Renal cortex interstitium (tissue), 15 donors: ENCODE data around the gene ZBTB2. TPM values are rescaled to one million over a fixed set of nuclear protein-coding genes. Genes with fewer than 3 reads are reported as not detected.

Source experiments
- DNase-seq, 11 donors: peaks; one replicate each; pipeline ENCODE4 v3.0.0-alpha.2; 2013; ENCODE audit warnings: low read depth in 9 of 11, low spot score in 4 of 11; ENCODE audit errors: extremely low read depth in 1 of 11
- long read RNA-seq, 16 experiments: transcript quantifications; one replicate each; lab custom pipeline, GENCODE V29; 2026
- polyA plus RNA-seq, 3 donors: library from polyadenylated mRNA; unstranded; fragments of 120-200 nt; gene quantifications; one replicate each; pipeline ENCODE4 v1.2.1, GENCODE V29; 2013; ENCODE audit not compliant: insufficient read length in 3 of 3

Gene ZBTB2, protein sequence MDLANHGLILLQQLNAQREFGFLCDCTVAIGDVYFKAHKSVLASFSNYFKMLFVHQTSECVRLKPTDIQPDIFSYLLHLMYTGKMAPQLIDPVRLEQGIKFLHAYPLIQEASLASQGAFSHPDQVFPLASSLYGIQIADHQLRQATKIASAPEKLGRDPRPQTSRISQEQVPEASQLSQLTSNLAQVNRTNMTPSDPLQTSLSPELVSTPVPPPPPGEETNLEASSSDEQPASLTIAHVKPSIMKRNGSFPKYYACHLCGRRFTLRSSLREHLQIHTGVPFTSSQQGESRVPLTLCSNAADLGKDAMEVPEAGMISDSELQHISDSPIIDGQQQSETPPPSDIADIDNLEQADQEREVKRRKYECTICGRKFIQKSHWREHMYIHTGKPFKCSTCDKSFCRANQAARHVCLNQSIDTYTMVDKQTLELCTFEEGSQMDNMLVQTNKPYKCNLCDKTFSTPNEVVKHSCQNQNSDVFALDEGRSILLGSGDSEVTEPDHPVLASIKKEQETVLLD
- polyA plus RNA-seq, result 10 to 100 TPM; 13.8 to 18.4 (median 16.1) TPM
- long read RNA-seq, donor 1, partial matches to known transcripts, result 0 of 2 reads
- long read RNA-seq, donor 1, other reads (novel, unspliced or antisense), result 0 of 2 reads
- long read RNA-seq, donor 2, transcript ZBTB2-201 (3 exons, 3,090 nt), result major isoform, 6 of 6 reads
- long read RNA-seq, donor 2, partial matches to known transcripts, result 0 of 6 reads
- long read RNA-seq, donor 2, other reads (novel, unspliced or antisense), result 0 of 6 reads
- long read RNA-seq, donor 3, transcript ZBTB2-201 (3 exons, 3,090 nt), result major isoform, 5 of 5 reads
- long read RNA-seq, donor 3, partial matches to known transcripts, result 0 of 5 reads
- long read RNA-seq, donor 3, other reads (novel, unspliced or antisense), result 0 of 5 reads
- long read RNA-seq, donor 4, partial matches to known transcripts, result 0 of 4 reads
- long read RNA-seq, donor 4, other reads (novel, unspliced or antisense), result 0 of 4 reads
- long read RNA-seq, donor 5, result 0 reads
- long read RNA-seq, donor 6, transcript ZBTB2-201 (3 exons, 3,090 nt), result major isoform, 8 of 18 reads
- long read RNA-seq, donor 6, partial matches to known transcripts, result 10 of 18 reads
- long read RNA-seq, donor 6, other reads (novel, unspliced or antisense), result 0 of 18 reads
- long read RNA-seq, donor 7, partial matches to known transcripts, result 0 of 4 reads
- long read RNA-seq, donor 7, other reads (novel, unspliced or antisense), result 0 of 4 reads
- long read RNA-seq, donor 8, result 0 reads
- long read RNA-seq, donor 9, transcript ZBTB2-201 (3 exons, 3,090 nt), result major isoform, 8 of 8 reads
- long read RNA-seq, donor 9, partial matches to known transcripts, result 0 of 8 reads
- long read RNA-seq, donor 9, other reads (novel, unspliced or antisense), result 0 of 8 reads
- long read RNA-seq, donor 10, partial matches to known transcripts, result 0 of 2 reads
- long read RNA-seq, donor 10, other reads (novel, unspliced or antisense), result 0 of 2 reads
- long read RNA-seq, donor 11, partial matches to known transcripts, result 0 of 3 reads
- long read RNA-seq, donor 11, other reads (novel, unspliced or antisense), result 0 of 3 reads
- long read RNA-seq, donor 12, result 0 reads
- long read RNA-seq, donor 13, result 0 reads
- long read RNA-seq, donor 14, partial matches to known transcripts, result 0 of 4 reads
- long read RNA-seq, donor 14, other reads (novel, unspliced or antisense), result 0 of 4 reads
- long read RNA-seq, donor 15, partial matches to known transcripts, result 0 of 3 reads
- long read RNA-seq, donor 15, other reads (novel, unspliced or antisense), result 0 of 3 reads
- long read RNA-seq, donor 16, transcript ZBTB2-201 (3 exons, 3,090 nt), result major isoform, 7 of 7 reads
- long read RNA-seq, donor 16, partial matches to known transcripts, result 0 of 7 reads
- long read RNA-seq, donor 16, other reads (novel, unspliced or antisense), result 0 of 7 reads

DNA sequence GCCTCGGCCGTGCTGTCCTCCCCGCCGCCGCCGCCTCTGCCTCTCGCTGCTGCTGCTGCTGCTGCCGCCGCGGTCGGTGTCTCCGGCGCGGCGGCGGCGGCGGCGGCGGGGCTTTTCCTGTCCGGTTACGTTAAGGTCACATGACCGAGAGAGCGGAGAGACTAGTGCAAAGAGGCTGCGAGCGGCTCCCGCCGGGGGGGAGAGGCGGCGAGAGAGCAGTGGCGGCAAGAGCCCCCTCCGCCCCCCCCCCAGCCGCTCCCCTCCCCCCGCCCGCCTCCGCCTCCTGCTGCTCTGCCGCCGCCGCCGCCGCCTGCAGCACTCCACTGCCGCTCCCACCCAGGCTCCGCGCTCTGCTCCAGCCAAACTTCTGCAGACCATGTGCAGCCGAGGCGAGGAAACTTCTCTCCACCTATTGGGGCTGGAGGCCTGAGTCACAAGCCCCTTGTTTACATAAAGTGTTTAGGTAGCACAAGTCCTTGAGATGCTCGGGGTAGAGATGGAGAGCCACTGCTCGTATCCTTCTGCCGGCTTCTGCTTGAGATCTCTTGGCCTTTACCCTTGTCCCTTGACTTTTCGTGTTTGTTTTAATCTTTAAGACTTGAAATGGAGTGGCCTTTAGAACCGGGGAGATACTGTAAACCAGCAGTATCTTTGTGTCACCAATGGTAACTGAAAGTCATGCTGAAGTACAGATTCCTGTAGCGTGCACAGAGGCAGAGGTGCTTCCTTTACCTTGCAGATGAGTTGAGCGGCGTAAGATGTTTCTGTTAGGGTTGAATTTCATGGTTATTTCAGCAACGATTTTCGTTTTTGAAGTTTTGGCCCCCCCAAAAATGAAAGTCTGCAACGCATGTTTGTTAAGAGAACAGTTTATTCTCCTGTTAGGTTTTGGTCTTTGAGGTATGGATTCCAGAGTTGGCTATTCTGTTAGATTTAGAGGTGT lies at the start of gene ZBTB2:
Gene ZBTB2, minus strand, starts transcription at position 89 of the 943 bp plus-strand sequence. CDS start 17,922 bp downstream, outside the sequence.
- peak in 8 of 11 donors; percentile 13 to 60 (median 42) for DNase-seq

DNA sequence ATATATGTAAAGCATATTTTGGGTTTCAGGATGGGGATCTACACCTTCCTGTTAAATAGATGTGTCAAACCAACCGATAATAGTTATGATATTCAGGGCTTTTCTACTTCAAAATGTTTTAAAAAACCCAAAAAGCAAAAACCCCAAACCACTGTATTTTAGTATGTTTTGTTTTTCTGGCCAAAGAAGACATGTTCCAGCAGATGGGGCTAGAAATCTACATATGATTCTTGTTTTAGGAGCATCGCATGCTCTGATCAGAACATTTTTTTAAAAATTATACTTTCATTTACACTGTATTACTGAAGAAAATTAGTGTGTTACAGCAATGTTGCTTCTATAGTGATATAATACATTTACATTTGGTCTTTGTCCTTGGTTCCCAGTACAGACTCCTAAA lies 49.6 kb upstream of the ZBTB2 start:
- DNase-seq, result no peak

DNA sequence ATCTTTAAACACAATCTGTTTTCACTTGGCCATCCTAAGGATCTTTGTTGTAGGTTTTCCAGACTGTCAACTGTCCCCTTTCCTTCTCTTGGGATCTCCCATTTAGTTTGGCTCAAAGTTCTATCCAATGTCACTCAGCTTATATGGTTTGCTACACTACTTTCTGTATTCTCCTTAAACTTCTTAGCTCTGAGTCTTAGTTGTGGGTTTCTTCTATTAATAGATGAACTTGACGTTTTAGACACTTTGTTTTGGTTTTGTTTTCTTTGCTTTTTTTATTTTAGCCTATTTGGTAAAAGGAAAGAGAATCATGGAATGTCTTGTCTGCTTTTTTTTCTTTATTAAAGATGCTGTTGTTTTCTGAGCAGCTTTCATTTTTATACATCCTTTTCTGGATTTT lies 49.1 kb upstream of the ZBTB2 start:
- DNase-seq, result no peak

DNA sequence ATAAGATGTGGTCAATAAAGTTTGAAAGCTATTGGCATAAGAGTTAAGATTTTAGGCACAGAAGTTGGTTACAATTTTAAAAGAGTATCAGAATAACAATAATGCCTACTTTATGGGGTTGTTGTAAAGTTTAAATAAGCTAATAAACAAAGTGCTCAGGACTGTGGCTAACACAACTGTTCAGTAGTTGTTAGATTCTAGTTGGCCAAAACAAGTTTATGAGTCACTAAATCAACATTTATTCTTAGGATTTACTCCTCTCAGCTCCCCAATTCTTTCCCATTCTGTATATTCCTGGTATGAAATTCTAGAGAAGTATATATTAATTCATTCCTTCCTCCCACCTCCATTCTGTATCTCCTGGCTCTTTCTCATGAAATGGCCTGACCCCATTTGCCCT lies 46.0 kb upstream of the ZBTB2 start:
- DNase-seq, result no peak

DNA sequence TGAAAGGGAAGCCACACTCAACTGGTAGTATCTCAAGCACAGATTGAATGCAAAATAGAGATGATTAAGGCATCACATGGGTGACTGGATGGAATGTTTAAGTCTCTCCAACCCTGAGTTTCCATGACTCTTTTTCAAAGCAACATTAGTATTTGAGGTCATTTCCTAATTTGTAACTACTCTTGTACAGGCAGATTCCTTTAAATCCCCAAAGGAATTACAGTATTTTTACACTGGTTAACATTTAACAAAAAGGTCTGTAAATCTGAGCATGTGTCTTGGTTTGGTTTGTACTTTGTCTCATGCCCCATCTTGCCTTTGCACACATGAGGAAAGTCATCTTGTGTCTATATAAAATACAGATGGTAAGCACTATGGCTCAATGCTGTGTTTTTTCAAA lies 45.4 kb upstream of the ZBTB2 start:
- peak in 5 of 11 donors; percentile 28 to 60 (median 48) for DNase-seq

DNA sequence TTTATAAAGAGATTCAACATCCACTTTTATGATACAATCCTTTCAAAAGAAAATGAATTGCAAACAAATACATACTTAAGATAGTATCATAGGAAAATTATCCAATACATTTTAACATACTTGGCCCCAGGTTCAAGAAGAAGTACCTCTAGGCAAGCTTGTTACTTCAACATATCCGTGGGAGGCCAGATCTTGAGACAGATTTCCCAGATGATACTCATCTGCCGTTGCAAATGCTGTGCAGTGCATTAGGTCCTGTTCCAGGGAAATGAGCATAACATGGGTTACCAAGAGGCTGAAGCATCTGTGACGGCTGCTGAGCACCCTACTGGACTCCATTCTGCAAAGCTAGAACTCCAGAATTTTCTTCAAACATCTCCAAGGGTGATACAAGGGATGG lies 44.9 kb upstream of the ZBTB2 start:
- no peak for DNase-seq

DNA sequence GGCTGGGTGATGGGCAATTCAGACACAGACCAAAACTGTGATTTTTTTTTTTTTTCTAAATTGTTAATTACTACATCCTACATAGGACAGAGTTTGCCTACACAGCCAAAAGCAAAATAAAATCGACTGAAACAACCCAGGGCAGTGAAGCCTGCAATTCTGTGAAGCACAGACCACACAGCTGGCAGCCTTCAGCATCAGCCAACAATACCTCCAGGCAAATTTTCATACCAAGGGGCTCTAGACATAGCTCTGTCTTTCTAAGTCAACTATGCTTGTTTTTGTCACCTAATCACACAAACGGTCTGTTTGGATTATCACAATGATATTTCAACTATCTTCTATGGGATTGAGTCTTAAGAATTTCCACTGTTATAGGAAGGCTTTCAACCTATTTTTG lies 43.0 kb upstream of the ZBTB2 start:
- no peak for DNase-seq

DNA sequence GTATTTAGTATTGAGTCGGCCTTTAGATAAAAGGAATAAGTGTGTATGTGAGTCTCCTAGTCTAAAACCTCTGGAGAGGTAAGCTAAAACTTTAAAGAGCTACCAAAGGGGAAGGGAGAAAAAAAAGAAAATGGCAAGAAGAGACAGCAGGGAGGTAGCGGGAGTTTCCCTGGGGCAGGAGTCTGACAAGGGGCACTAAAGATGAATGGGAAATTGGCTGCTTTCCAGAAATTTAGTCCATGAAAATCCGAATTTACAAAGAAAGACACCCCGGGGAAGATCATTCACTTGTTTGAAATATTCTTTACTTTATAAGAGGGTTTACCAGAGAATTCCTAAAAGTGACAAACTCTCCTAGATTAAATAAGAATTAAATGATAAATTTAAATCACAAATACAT lies 41.3 kb upstream of the ZBTB2 start:
- no peak for DNase-seq

DNA sequence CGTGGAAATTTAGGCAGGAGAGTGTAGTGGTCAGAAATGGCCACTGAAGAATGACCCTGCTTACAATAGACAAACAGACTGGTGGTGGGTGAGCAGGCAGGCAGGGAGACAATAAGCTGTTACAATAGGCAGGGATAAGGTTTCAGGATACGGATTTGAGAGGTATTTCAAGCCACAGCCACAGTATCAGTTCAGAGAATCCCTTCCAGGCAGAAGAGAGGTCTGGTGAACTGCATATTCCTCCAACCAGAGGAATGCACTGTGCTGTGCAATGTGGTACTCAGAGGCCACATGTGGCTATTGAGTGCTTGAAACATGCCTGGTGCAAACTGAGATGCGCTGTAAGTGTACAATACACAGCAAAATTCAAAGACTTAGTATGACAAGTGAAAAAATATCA lies 40.0 kb upstream of the ZBTB2 start:
- DNase-seq, result no peak

DNA sequence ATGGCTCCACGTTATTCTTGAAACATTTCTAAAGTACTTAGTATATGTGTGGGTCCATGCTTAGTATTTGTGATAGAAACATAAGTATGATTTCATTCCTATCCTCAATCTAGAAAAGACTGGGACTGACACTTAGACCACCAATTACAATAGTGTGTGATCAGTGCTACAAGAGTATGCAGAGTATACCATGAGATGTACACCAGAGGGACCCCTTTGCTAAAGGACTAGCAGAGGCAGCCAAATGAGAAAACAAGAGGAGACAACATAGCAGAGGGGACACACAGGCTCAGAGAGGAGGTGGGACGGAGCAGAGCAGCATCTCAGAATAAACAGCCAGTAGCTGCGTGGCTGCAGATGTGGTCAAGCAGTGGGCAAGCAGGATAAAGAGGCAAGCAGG lies 39.5 kb upstream of the ZBTB2 start:
- no peak for DNase-seq

DNA sequence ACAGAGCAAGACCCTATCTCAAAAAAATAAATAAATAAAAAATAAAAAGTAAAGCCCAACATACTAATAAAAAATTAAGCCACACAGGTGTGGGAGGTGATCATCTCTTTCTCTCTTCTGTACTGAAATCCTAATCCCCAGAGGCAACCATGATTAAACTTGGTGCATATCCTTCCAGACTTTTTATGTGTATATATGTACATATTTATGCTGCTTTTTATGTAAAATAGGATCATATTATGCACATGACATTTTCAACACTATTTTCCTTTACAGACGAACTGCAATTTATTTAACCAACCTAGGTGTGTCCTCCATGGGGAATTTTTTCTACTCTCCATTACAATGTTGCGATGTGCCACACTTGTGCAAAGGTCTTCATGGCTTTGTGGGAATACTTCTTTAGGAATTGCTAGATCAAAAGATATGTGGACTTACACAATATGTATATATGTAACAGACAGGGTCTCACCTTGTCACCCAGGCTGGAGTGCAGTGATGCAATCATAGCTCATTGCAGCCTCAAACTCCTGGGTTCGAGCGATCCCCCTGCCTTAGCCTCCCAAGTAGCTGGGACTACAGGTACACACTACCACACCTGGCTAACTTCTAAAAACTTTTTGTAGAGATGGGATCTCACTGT lies 36.9 kb upstream of the ZBTB2 start:
- no peak for DNase-seq

DNA sequence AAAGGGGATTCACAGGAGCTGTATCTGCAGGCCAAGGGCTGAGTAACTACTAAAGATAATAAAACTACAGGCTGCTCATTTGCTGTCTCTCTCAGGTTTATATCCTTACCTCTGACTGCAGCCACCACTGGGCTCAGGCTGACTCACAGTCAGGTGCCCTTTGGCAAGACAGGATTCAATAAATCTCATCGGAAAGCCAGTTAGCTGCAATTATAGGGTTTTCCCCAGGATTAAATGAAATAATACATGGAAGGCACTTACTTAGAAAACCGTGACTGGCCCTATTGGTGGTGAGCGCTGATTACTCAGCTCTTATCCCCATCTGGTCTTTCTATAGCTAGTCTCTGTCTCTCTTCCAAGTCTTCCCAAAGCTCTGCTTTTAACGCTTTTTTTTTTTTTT lies 34.2 kb upstream of the ZBTB2 start:
- no peak for DNase-seq

DNA sequence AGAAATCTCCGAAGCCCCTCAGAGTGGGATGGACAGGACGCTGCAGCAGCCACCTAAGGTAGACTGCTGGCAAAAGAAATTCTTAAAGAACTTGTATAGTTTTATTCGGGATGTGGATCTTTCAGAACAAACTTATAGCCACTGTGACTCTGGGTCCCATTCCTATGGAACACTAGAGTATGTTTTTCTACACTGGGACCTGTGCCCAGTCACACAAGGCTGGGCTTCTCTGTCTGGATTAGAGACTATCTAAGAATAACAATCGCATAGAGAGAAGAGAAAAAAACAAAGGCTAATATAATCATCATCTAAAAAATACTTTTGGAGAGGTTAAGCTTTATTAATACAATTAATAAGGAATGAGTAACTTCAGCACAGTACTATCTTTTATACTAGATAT lies 31.6 kb upstream of the ZBTB2 start:
- DNase-seq, result no peak

DNA sequence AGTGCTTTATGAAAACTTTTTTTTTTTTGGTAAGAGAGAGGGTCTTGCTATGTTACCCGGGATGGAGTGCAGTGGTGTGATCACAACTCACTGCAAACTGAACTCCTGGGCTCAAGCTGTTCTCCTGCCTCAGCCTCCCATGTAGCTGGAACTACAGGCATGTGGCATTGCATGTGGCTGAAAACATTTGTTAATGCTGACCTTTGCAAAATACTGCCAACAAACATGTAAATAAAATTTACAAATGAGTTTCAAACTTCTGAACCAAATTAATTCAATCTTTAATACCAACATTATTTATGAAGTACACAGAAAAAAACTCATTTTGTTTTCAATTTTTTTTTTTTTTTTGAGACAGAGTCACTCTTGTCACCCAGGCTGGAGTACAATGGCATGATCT lies 26.1 kb upstream of the ZBTB2 start:
- no peak for DNase-seq

DNA sequence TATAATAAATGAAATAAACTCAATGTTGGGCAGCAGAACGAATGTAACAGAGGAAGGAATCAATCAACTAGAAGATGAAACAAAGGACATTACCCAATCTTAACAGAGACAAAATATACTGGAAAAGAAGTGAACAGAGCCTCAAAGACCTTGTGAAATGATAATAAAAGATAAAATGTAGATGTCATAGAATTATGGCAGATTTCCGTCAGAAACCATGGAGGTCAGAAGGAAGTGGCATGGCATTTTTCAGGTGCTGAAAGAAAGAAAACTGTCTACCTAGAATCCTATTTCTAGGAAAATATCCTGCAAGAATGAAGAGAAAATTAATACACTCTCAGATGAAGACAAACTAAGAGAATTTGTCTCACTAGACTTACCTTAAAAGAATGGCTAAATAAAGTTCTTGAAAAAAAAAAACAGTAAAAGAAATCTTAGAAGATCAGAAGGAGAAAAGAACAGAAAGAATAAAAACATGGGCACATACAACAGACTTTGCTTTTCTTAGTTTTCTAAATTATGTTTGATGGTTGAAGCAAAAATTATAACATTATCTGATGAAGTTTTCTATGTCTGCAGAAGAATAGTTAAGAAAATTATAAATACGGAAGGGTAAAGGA lies 23.4 kb upstream of the ZBTB2 start:
- no peak for DNase-seq
